ENCODE measurements around the gene CMYA5.

- TF ChIP-seq CTCF (conservative IDR thresholded peaks at IDR 0.05; ENCODE audit: low read length) (no peak), EZH2phosphoT487 (IDR thresholded peaks at IDR 0.05; ENCODE audit: borderline replicate concordance) (no peak)
These were observed 144.6 kb downstream of the CMYA5 start for GRCh38 chr5:79834098-79834753.

Data from Loucy (cell line).